Pulmonary artery endothelial cell (primary cell): ENCODE measurements around the gene SHB. TPM values are rescaled to one million over a fixed set of nuclear protein-coding genes. Genes with fewer than 3 reads are reported as not detected.
A peak's percentile ranks its signal among the peaks of the same experiment; 100 is the strongest.
"Not testable (repeated sequence)": the region's sequence is repeated elsewhere in the genome, so short reads cannot be mapped to it uniquely, and the experiment has no call there.

Experiments
- DNase-seq: peaks from one replicate; pipeline ENCODE4 v3.0.0-alpha.2; 2011; ENCODE audit warnings: low read depth, low spot score
- total RNA-seq: library from RNA; depleted of rRNA; stranded (reverse); fragments of >200 nt; gene quantifications from 2 replicates; pipeline ENCODE4 v1.2.3, GENCODE V29; 2014

Gene SHB
- total RNA-seq, 1 donor from 2014 or later: 17.3 TPM

DNA sequence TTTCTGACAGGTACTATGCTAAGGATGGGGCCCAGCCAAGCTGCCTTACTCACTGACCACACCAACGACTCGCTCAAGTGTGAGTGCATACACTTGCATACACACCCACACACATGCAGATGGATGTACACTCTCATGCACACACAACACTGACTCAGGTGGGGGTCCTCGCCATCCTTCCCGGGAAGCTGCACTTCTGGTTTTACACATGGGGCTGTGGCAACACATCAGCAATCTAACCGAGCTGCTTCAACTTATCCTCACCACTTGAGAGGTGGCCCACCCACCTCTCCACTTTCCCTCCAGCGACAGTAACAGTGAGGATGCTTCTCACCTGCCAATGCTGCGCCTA lies 97.9 kb downstream of the SHB start:
- no peak for DNase-seq

DNA sequence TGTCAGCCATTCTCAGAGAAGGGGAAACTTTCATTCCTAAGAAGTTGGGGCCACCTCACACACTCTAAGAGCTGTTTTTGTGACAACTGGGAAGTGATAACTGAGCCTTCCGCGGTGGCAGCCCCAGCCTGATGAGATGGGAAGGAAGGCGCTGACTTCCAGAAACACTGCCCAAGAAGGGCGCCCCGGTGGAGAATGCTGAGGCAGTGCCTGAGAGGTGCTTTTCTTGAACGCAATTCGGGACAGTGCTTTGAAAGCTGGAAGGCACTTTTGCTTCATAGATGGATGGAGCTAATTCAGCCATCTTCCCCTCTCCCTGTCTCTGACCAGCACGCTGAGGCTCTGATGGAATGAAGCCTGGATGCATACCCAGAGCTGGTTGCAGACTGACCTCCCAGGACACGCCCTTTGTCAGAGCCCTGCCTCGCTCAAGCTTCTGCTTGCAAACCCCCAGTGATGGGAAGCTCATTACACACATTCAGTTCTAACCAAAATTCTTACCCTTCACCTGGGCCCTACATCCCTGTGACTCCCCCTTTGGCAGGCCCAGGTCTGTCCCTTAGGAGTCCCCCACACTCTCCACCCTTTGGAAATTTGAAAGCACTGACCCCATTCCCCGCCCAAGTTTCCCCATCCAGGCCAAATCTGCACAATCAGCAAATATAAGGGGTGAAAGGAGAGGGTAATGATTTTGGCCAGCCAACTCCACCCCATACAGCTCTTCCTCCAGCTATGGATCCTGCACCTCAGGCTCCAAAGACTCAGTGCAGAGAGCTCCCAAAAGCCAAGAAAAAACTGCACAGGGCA lies 98.5 kb downstream of the SHB start:
- DNase-seq: no peak

DNA sequence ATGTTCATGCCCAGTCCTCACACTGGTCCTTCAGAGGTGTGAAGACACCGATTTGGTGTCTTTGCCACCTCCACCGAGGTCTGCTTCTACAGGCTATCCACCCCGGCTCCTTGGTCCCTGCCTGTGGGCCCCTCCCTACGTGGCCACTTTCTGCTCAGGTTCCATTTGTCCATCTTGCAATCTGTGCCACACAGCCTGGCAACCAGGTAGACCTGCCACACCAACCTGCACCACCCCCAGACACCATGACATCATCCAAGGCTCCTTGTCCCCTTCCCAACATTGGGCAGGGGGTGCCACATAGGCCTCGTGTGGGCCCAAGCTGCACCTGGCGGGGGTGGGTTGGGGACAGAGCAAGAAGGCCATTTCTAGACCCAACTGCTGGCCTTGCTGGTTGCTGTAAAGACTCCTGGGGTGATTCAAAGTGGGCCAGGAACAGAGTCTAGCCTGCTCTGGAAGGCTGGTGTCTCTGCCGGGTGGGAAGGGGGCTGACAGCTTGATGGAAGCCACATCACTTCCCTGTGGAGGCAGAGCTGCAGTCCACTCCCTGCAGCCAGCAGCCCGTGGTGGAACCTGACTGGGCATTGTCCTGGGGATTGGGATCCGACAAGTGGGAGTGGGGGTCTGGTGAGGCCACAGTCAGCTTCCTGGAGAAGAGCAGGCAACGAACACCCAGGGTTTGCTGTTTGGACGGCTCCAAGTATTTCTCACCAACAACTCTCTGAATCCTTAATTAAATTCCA lies 99.3 kb downstream of the SHB start:
- DNase-seq: no peak

DNA sequence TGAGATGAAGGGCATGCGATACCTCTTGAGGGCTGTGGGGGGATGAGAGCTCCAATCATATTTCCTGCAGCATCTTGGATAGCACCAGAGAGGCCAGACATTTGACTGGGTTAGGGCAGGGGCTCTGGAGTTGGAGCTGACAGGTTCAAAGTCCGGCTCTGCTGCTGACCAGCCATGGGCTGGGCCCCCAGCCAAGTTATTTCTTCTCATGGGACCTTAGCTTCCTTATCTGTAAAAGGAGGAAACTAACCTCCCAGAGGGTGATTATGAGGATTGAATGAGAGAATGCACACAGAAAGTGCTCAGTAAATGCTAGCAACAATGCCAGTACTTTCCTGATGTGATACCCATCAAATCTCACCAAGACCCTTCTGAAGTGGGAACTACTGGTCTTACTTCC lies 99.9 kb downstream of the SHB start:
- DNase-seq: peak; percentile 46

DNA sequence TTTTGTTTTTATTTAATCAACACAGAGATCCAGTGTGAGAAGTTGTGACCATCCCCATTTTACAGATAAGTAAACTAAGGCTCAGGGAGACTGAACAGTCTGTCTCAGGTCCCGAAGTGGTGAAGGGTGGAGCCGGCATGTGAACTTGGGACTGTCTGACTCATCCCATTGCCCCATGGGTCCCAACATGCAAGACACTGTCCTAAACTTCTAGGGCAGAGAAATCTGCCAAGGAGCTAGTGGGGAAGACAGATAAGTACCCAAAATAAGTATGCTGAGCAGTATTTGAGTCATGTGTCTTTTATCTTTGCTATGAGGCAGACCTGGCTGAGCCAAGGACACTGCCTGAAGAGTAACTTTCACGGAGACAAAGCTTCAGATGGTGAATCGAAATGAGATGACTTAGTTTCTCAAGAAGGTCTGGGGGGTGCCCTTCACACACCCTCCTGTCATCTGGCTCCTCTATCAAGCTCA lies 100.8 kb downstream of the SHB start:
- no peak for DNase-seq

DNA sequence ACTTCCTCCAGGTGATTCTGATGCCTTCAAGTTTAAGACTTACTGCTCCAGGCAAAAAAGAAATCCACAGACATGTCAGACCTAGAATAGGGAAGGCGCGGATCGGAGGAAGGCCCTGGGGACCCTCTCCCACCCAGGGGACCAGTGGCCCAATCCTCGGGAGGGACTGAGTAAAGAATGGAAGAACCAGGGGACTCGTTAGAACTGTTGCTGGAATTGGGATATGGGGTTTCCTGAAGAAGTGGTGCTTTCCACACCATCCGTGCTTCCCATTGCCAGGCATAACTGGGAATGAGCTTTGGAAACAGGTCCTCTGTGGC lies 101.3 kb downstream of the SHB start:
- no peak for DNase-seq

DNA sequence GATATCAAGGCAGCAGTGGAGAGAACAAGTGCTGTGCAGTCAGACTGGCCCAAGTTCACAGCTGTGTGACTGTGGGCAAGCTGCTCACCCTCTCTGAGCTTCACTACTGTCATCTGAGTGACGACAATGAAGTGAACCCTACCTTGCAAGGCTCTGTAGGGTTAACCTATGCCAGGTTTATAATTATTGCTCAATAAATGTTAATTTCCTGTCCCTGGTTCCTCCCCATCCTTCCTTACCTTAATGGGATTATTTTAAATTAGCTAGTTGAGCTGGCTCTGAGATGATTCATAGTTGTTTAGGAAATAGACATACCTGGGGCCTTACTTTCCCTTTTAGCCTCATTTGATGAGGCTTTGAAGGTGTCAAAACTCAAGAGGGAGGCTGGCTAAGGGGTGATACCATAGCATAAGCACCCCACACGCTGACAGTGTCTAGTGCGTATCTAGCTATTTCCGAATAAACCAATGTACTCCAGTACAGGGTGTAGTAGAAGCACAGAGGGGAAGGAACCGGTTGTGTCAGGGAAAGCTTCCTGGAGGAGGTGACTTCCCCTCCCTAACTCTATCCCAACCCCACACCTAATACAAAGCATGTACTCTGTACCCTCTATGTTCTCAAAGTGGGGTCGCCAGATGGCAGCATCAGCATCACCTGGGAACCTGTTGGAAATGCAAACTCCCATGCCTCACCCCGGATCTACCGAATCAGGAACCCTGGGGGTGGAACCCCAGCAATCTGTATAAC lies 101.8 kb downstream of the SHB start:
- DNase-seq: no peak

DNA sequence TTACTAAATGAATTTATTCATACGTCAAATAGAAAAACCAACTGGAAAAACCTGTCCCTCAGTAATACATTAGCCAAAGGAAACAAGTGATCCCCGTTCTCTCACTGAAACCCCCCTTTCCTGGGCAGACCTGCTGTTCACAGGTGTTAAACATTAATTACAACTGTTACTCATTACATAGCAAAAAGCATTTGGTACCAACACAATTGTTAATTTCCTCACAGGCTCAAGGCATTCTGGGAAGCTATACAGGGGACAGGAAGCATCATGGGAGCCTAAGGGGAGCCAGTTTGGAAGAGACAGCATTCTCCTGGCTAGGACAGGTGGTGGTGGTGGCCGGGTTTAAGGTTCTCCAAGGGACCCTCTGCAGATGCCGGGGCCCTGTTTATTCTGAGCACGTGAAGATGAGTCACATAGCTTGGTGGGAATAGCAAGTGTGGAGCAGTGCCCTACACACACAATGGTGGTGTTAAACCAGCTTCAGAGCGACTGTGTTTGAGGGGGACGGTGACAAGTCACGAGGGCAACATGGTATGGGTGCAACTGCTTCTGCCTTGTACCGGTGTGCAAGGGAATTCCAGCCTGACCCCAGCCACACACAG lies 102.5 kb downstream of the SHB start:
- DNase-seq: no peak

DNA sequence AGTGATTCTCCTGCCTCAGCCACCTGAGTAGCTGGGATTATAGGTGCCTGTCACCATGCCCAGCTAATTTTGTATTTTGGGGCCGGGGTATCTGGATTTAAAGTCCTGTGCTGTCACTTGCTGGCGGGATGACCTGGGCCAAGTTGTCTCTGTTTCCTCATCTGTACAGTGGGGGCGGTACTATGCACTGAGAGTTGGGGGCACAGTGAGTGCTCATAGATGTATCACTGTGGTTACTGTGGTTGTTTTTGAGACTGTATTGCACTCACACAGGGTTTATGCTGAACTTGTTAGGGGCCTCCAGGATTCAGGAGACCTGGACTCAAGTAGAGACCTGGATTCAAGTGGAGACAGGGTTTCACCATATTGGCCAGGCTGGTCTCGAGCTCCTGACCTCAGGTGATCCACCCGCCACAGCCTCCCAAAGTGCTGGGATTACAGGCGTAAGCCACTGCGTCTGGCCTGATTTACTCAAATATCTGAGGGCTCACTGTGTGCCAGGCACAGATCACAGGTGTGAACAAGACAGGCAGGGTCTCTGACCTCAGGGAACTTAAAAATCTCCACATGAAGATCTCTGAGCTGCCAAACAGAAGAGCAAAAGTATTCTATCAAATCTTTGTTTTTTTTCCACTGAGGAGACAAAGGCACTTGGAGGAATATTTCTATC lies 103.2 kb downstream of the SHB start:
- DNase-seq: not testable (repeated sequence)

DNA sequence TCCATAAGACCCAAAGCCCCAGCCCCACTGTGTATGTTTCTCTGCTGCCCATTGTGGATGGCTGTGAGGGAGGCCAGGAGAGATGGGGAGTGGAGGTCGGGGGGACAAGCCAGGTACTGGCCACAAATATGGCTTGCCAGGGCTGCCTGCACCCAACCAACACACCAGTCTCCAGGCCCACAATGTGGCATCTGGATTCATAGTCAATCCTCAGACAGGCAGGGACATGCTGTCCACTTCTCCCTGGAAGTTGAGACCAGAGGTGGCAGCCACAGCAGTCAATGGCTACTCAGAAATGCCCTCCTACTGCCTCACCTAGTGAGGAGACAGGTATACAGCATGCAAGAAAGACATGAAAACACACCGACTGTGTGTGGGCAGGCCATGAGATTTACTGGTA lies 103.9 kb downstream of the SHB start:
- DNase-seq: no peak

DNA sequence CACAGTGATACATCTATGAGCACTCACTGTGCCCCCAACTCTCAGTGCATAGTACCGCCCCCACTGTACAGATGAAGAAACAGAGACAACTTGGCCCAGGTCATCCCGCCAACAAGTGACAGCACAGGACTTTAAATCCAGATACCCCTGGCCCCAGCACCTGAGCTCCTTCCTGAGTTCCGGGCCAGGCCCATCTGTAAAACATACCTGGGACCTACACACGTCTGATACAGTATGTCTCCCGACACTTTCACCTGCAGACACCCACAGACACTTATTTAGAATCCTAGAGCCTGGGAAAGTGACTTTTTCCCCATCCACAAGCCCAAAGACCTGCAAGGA lies 104.3 kb downstream of the SHB start:
- no peak for DNase-seq

DNA sequence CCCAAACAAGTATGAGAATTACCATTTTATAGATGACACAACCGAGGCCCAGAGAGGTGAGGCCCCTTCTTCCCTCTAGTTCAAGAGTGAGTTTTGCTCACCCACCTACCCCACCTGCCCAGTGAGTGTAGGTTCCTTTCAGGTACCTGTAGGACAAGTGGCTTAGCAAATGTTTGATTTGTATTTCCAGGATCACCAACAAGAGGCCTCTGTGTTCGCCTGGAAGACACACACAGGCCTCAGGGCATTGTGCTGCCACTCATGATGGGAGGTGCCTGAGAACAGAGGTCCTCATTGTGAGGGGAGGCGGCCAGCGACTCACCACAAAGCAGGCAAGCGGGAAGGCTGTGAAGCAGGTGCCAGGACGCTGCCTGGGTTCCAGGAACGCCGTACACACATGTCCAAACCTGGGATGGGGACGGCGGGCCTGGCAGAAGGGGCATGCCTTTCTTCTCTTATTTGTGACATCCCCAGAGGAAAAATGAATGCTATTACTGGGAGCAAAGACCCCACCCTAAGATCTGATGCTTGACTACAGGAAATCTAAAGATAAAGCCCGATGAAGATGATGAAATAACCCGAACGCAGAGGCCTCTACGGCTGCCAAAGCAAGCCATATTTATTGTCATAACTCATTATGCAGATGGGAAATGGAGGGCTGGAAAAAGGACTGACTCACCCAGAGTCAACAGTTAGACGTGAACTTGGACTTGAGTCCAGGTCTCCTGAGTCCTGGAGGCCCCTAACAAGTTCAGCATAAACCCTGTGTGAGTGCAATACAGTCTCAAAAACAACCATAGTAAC lies 104.9 kb downstream of the SHB start:
- peak; percentile 74 for DNase-seq

DNA sequence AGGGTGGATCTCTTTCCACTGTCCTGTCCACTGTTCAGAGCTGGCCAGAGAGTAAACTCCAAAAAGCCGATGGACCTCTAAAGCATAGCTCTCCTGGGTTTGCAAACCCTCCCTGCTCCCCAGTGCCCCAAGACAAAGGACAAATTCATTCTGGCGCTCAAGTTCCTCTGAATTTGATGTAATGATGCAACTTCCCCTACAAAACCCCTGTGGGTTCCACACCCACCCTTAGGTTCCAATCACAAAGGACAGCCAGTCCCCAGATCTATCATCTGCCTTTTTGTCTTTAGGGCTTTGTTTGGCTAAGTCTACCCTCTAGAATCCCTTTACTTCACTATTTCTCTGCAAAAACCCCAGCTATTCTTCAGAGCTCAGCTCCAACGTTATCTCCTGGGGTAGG lies 107.7 kb downstream of the SHB start:
- no peak for DNase-seq

DNA sequence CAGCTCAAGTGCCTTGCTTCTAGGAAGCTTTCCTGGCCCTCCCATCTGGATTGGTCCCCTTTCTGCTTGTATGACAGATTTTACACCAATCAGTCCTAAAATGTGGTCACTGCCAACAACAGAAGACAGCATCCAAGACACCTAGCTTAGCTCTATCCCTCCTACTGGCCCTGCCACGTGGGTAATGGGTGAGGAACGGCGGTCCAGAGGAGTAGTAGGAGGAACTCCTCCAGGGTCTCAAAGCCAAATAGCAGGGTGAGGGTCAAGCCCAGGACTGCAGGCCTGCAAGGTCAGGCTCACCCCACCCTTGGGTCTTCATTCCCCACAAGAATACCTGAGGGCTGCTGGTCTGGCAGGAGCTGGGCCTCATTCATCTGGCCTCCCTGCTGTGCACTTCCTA lies 108.4 kb downstream of the SHB start:
- no peak for DNase-seq

DNA sequence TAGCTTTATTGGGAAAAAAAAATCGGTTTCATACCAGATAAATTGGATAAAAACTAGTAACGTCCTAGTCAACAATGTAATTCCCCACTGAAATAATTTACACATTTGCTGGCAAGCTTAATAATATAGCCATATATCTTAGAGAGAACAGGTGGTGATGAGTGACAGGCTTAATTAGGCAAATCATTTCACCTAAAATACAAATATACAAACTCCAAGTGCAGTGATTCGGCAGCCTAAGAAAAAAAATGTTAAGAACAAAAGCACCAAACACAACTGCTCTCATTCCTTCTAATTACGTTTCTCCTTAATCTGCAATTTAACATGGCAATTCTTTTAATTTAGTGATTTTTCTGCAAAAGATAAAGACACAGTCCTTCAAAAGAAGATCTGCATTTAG lies 109.1 kb downstream of the SHB start:
- no peak for DNase-seq

DNA sequence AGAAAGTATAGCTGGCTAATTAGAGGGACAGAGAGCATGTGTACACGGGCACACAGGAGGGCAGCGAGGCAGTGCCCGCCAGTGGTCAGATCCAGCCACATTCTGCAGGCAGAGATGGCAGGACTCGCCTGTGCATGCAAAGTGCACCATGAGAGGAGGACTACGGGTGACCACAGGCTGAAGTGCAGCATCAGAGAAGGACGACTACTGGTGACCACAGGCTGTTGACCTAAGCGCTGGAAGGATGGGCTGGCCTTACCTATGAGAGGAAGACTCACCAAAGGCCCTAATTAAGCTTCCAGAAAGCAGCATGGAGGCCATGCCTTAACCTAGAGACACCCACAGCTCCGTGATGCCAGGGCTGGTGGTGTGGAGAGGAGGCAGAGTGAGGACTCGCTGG lies 110.9 kb downstream of the SHB start:
- no peak for DNase-seq

DNA sequence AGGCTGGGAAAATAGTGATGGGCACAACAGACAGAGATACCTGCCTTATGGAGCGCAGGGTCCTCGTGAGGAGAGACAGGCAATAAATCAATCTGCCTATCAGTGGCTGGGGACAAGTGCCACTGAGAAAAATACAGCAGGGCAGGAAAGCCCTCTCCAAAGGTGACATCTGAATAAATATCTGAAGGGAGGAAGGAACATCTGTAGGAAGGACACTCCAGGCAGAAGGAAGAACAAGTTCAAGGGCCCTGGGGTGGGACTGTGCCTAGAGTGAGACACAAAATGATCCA lies 111.4 kb downstream of the SHB start:
- no peak for DNase-seq

DNA sequence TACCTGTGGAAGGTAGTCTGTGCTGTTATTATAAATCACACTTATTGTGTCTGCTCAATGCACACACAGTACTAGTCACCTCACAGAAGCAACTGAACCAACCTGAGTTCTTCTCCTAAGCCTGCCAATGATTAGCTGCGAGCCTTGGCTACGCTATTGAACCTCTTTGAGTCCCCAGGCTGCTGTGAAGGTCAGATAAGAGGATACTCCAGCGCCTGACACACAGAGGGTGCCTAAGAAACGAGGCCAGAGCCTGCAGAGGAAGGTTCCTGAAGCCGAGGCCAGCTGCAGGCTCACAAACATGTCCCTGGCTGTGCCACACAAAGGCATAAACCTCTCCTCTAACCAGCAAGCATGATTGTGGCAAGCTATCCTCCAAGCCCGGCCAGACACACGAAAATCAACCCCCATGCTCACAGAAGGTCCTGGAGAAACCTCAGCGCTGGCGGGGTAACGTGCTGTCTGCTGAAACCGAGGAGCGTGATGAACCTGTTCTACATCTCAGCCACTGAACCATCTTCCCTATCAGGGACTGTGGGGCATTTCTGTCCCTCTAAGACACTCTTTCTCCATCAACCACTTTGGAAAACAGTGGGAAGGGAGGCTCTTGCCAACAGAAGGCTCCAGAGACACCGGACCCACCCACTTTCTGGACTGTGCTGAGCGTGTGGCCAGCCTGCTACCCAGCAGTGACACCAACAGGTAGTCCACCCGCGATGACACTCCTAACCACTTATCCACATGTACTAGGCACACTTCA lies 111.9 kb downstream of the SHB start:
- no peak for DNase-seq

DNA sequence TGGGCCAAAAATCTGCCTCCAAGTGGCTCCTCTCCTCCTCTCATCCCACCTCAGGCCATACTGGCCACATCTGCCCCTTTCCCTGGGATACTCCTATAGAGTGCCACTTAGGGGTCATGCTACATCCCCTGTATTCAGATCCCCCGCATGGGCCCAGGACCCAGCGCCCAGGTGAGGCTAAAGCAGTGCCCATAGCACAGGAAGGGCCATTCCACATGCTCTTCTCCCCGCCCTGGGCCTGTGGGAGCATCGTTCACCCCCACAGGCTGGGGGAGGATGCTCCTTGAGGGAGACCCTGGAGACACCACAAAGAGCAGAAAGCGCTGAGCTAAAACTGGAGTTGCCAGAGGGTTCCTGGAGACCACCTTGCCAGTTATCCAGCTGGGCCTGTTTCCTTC lies 112.6 kb downstream of the SHB start:
- no peak for DNase-seq

DNA sequence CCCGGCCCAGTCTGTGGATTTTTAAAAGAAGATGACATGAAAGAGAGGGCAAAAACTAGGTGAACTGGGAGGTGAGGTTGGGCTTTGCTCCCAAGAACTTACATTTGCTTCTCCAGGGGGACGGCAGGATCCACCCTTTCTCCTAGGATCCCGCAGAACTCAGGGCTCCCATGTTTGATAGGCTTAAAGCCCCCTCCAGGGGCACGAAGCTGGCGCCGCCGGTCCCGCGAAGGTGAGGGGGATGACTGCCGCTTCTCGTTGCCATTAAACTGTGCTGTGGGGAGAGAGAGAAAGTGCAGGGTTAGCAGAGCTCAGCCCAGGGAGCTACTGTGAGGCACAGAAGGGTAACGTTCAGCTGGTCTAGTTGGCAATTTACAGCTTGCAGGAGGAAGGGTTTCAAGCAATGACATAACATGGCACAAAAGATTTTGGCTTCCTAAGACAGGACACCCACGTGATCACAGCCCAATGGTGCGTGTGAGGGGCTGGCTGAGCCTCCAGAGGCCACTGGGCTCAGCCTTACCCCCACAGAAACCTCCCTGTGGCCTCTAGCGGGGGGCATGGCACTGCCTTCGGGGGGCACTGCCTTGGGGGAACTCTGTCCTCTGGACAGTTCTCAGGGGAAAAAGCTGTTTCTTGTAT lies 113.1 kb downstream of the SHB start:
- DNase-seq: no peak
